Loucy (cell line): ENCODE measurements around the gene UBE2D1.

Experiments used
- CTCF ChIP-seq: fragments of 200-600 bp; sonication (generic); conservative IDR thresholded peaks from 2 replicates; pipeline ENCODE4 v1.5.1; 2014; ENCODE audit warnings: mild to moderate bottlenecking, antibody characterized with exemption, low read length
- EZH2phosphoT487 ChIP-seq: fragments of 200-600 bp; IDR thresholded peaks from 2 replicates; pipeline ENCODE4 v1.6.1; 2018; ENCODE audit warnings: antibody characterized with exemption, mild to moderate bottlenecking, moderate library complexity, borderline replicate concordance

GRCh38 chr10:58382489-58382995 lies 47.7 kb downstream of the UBE2D1 start:
- TF ChIP-seq CTCF = no peak
- no peak for TF ChIP-seq EZH2phosphoT487
